Measurements from ENCODE around the gene CCDC43. TPM values are rescaled to one million over a fixed set of nuclear protein-coding genes. Genes with fewer than 3 reads are reported as not detected.
"Not testable (repeated sequence)": the region's sequence is repeated elsewhere in the genome, so short reads cannot be mapped to it uniquely, and the experiment has no call there.

The CCDC43 gene, protein sequence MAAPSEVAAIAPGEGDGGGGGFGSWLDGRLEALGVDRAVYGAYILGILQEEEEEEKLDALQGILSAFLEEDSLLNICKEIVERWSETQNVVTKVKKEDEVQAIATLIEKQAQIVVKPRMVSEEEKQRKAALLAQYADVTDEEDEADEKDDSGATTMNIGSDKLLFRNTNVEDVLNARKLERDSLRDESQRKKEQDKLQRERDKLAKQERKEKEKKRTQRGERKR
- 10 to 100 TPM; 21.4 to 37.5 (median 34.8) TPM for polyA plus RNA-seq (ENCODE audit: insufficient read length in 4 of 4)

DNA sequence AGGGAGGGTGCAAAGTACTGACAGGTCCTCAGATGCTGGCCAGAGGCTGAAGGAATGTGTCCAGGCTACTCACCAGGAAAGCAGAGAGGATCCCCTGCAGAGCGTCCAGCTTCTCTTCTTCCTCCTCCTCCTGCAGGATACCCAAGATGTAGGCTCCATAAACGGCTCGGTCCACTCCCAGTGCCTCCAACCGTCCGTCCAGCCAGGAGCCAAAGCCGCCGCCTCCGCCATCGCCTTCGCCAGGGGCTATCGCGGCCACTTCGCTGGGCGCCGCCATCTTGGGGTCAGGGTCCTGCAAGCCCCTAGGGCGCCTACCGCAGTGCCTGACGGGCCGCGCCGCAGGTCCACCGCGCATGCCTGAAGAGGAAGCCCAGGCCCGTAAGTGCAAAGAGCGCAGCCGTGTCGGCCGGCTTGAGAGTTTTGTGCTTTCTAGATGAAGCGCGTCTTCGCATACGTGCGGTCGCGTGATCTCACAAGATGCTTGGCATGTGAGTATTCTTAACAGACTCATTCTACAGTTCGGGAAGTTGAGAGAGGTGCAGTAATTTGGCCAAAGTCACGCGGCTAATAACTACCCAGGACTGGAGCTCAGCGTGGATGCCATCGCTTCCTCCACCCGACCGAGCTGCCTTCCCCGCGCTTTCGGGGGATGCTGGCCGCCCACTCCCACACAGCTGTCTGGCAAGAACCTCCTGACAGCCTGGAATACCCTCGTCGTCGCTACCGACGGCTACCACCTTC, at the start of gene CCDC43:
Gene CCDC43, minus strand, starts transcription at position 300 of the 741 bp plus-strand sequence. Its CDS starts 23 bp downstream, at position 277.
- peak; percentile 74 to 79 (median 75) for DNase-seq (ENCODE audit: low read depth in 4 of 4, low spot score in 3 of 4)

DNA sequence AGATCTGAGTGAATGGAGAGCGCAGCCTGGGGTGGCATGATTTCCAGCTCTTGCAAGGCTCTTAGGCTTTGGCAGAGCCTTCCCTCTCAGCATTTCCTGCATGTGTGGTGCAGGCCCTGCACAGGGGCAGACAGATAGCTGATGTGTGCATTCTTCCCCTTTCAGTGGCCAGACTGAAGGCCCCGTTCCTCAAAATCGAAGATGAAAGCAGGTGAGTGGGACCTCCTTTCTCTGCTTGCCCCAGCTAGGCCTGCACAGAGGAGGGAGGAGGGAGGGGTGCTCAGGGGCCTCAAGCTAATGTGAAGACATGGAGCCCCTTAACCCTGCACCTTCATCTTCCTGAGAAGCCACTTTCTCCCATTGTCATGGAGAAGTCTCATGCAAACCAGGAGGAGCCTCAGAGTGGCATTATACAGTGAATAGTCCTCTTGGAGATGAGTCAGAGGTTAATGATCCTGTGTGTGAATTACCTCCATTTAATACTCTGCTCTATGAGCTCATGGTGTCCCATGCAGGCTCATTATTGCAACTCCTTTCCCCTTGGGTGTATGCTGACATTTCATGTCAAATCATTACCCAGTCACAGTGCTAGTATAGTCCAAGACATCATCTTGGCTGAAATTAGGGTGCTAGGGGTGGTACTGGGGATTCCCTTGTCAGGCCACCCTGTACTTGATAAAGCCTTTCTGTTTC, 48.8 kb upstream of the CCDC43 start:
- no peak for DNase-seq (ENCODE audit: low read depth in 4 of 4, low spot score in 3 of 4)

DNA sequence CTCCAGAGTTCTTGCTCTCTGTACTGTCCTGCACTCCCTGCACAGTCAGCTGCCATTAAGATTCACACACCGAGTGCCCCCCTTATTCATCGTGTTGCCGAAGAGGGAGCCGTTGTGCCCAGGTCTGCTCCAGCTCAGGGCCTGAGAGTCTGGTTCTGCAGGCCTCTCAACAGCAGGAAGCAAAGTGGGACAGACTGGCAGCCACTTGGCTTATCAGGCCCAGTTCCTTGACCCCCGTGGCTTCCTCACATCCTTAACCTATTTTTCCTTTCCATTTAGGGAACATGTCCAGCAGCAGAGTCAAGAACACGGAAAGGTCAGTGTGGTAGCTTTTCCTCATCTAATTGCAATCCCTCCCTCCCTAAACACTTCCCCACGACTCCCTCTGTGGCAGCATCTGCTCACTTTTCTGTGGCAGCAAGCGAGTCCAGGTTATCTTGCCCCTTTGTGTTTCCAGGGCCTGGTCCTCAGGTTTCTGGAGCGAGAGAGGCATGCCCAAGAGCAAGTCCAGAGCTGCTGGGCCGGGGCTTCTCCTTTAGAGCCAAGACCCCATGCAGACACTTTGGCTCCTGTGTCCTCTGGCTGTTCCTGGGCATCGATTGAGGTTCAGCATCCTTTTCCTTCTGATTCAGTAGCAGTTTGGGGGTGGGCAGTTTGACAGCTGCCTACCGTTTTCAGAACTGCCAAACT, 47.1 kb upstream of the CCDC43 start:
- no peak for DNase-seq (ENCODE audit: low read depth in 4 of 4, low spot score in 3 of 4)

DNA sequence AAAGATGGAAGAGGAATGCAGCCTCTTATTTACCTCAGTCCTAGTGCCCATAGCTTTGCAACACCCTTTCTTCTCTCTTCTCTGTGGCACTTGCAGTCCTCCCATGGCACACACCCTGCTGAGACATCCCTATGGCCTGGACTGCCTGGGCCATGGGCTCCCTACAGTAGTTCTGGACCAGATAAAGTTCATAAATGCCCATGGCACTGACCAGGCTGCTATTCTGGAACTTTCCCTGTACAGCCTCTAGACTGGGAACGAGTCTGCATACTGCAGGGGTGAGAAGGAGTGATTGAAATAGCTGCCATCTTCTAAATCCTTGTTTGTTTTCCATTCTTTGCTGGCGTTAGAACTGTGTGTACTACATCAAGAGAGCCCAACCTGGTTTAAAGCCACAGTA, 44.7 kb upstream of the CCDC43 start:
- no peak for DNase-seq (ENCODE audit: low read depth in 4 of 4, low spot score in 3 of 4)

DNA sequence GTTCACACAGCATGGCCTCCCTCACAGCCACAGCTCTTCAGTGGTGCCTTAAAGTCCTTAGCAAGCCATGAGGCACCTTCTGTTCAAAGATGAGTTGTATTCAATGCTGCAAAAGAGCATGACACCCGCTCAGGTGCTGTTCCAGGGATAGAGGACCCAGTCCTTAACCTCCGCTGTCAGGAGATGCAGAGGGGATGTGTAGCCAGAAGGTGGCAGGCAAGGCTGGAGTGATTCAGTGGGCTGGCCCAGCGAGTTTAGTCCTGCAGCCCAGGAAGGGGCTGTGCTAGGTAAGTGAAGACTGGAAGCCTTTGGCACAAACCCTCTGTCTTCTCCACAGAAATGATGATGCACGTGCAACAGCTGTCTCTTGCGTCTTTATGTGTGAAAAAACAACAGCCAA, 44.2 kb upstream of the CCDC43 start:
- DNase-seq (ENCODE audit: low read depth in 4 of 4, low spot score in 3 of 4): no peak

DNA sequence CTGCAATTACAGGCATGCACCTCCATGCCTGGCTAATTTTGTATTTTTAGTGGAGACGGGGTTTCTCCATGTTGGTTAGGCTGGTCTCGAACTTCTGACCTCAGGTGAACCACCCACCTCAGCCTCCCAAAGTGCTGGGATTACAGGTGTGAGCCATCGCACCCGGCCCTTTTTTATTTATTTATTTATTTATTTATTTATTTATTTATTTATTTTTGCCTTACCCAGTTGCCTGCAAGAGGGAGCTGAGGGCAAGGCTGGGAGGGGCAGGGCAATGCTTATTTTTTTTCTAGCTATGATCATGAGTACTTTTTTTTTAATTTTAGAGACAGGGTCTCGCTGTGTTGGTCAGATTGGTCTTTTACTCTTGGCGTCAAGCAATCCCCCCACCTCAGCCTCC, 36.5 kb upstream of the CCDC43 start:
- DNase-seq (ENCODE audit: low read depth in 4 of 4, low spot score in 3 of 4): not testable (repeated sequence)

DNA sequence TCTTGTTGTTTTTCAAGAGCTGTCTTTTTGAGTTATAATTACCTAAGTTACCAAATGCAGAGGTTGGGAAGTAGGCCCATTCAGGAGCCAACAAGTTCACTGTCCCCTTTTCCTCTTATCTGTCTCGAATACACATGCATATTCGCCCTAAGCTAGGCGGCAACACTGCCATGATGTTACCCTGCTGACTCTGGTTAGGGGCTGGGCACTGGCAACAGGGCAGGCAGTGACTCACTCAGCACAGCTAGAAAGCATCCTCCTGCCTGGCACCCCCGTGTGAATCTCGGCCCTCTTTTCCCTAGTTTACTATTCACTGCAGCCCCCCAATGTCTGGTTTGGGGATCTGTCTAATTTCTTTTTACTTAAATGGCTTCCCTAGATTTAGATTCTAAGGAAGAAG, 32.7 kb upstream of the CCDC43 start:
- DNase-seq (ENCODE audit: low read depth in 4 of 4, low spot score in 3 of 4): no peak

DNA sequence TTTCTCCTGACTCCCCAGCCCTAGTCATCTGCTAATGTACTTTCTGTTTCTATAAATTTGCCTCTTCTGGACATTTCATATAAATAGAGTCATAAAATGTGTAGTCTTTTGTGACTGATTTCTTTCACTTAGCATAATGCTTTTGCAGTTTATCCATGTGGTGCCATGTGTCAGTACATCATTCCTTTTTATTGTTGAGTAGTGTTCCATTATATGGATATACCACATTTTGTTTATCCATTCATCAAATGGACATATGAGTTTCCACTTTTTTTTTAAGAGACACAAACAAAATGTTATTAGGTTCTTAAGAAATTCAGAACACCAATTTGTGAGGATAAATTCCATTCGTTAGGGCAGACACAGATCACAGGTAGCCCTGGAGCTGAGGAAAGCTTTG, 29.9 kb upstream of the CCDC43 start:
- DNase-seq (ENCODE audit: low read depth in 4 of 4, low spot score in 3 of 4): no peak

DNA sequence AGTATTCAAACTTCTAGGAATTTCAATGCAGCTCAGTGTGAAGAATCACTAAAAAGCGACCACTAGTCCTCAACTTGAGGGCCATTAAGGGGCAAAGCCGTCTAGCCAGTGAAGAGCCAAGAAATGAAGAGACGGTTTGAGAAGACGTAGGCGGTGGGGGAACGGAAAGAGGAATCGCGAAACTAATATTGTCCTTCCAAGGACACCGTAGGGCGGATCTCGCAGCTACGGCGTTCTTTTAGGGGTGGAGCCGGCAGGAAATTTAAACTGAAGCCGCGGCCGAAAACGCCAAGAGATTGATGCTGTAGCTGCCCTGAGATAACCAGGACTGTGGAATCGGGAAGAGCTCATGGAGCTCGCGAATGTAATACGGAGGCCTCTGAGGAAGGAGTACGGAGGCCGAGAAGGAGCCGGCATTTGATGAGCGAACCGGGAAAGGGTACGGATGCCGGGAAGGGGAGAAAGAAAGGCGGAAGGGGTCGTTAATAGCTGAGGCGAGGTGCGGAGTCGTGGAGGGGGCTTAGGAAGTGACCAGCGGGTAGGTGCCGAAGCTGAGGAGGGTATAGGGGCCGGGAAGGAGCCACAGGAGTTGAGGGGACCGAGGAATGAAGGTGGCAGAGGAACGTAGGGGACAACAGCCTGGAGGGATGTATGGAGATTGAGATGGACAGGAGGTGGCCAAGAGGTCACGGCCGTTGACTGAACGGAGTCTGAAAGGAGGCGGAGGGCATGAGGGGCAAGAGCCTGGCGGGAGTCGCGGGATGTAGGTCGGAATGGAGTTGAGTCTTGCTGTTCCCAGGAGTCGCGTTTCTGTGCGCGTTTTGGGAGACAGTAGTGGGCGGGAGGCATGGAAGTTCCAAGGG, 19.1 kb upstream of the CCDC43 start, which contains the start of gene DBF4B:
Gene DBF4B, plus strand, starts transcription at position 265 of the 863 bp plus-strand sequence. Its CDS starts 156 bp downstream, at position 421.
- DNase-seq (ENCODE audit: low read depth in 4 of 4, low spot score in 3 of 4): peak; percentile 86 to 92 (median 88)

DNA sequence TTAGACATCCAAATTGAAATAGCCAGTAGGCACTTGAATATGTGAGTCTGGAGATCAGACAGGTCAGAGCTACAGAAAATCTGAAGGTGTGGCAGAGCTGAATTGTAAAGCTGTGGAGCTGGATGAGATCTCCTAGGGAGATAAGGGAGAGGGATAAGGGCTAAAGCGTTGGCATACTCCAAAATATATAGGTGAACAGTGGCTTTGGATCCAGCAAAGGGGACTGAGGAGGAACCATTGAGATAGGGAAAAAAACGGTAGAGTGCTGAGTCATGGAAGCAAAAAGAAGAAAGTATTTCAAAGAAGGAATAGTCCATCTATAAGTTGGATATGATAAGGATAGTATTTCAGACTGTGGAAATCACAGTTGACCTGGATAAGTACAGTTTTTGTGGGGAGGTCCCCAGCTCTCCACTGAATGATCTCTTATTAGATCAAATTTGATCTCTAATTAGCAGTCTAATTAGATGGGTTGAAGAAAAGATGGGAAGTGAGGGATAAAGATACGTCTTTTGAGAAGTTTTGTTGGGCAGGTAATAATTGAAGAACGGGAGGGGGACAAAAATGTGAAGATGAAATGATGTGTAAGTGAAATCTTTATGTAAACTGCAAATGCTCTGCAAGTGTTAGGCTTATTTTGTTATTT, 18.3 kb upstream of the CCDC43 start:
- DNase-seq (ENCODE audit: low read depth in 4 of 4, low spot score in 3 of 4): no peak

DNA sequence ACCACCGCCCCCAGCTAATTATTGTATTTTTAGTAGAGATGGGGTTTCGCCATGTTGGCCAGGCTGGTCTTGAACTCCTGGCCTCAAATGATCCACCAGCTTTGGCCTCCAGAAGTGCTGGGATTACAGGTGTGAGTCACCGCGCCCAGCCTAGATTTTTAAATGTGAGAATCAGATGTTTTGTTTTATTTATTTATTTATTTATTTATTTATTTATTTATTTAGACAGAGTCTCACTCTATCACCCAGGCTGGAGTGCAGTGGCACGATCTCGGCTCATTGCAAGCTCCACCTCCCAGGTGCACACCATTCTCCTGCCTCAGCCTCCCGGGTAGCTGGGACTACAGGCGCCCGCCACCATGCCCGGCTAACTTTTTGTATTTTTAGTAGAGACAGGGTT, 10.7 kb upstream of the CCDC43 start:
- not testable (repeated sequence) for DNase-seq (ENCODE audit: low read depth in 4 of 4, low spot score in 3 of 4)

DNA sequence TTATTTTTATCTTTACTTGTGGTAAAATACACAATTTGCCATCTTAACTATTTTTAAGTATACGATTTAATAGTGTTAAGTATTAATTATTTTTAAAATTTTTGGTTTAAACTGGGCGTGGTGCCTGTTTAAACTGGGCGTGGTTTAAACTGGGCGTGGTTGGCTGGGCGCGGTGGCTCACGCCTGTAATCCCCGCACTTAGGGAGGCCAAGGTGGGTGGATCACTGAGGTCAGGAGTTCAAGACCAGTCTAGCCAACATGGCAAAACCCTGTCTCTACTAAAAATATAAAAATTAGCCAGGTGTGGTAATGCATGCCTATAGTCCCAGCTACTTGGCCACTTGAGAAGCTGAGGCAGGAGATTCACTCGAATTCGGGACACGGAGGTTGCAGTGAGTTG, 4.0 kb upstream of the CCDC43 start:
- no peak for DNase-seq (ENCODE audit: low read depth in 4 of 4, low spot score in 3 of 4)

DNA sequence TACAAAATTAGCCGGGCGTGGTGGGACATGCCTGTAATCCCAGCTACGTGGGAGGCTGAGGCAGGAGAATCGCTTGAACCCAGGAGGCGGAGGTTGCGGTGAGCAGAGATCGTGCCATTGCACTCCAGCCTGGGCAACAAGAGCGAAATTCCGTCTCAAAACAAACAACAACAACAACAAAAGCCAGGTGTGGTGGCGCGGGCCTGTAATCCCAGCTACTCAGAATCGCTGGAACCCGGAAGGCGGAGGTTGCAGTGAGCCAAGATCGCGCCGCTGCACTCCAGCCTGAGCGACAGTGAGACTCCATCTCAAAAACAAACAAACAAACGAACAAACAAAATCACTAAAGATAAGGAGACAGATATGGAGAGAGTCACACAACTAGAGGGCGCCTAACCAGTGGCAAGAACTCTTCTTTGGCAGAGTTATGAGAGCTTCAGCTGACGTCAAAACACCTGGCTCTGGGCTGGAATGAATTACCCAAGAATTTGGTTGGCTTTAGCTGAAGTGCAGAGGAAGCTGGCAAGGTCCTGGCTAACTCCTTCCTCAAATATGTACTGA, 1.2 kb upstream of the CCDC43 start:
- not testable (repeated sequence) for DNase-seq (ENCODE audit: low read depth in 4 of 4, low spot score in 3 of 4)

DNA sequence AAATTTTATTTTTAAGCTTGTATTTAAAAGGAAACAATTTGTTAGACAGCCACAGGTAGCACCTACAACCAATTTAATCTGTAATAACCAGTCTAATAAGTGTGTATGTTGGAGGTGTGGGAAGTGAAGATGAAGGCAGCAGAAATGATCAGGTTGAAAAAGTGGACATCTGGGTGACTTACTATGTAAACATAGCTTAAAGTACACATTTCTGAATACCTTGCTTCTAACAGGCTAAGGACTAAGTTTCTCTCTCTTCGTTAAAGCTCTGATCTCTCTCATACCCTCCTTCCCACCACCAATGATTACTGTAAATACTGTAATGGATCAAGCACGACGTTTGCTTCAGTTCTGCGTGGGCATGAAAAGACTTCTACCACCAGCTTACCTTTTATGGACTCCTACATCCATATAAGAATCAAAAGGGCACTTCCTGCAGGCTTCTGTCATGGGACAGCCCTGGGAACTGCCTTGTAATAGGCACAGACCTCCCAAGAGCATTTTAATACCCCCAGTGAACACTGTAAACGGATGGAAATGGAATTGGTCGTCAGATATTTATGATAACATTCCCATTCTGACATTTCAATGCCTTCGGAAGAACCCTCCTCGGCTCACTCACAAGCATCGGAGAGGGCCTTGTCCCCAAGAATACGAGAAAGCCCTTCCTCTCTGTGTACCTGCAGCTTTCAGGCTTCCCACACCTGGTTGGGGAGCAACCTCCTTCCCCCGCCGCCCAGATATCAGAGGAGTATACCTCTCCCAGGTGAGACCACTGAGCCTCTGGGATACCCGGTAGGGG, 700 bp downstream of the CCDC43 start:
- no peak for DNase-seq (ENCODE audit: low read depth in 4 of 4, low spot score in 3 of 4)

DNA sequence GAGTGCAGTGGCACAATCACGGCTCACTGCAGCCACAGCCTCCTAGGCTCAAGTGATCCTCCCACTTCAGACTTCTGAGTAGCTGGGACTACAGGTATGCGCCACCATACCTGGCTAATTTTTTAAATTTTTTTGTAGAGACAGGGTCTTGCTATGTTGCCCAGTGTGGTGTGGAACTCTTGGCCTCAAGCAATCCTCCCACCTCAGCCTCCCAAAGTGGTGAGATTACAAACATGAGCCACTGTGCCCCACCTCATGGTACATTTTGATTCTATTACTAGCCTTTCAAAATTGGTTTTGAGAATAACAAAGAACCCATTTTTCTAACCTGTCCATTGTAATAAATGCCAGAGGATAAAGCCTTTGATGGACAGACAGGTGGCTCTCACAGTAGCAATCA, 1.4 kb downstream of the CCDC43 start:
- DNase-seq (ENCODE audit: low read depth in 4 of 4, low spot score in 3 of 4): no peak

DNA sequence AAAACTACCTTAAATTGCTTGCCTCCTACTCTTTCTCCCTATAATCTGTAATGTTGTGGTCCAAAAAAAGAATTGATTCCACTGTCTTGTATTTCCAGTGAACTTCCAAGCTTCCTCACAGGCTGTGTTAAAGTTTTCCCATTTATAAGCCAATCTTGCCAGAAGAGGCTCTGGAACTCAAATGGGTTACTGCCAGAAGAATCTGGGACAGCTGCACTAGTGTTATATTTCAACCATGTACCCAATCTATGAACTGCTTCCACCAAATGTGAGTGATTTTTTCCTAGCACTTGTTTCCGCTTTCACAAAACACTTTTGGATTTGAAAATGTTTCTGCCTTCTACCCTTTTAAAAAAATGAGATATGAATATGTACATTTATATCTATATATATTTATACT, 1.8 kb downstream of the CCDC43 start:
- no peak for DNase-seq (ENCODE audit: low read depth in 4 of 4, low spot score in 3 of 4)

DNA sequence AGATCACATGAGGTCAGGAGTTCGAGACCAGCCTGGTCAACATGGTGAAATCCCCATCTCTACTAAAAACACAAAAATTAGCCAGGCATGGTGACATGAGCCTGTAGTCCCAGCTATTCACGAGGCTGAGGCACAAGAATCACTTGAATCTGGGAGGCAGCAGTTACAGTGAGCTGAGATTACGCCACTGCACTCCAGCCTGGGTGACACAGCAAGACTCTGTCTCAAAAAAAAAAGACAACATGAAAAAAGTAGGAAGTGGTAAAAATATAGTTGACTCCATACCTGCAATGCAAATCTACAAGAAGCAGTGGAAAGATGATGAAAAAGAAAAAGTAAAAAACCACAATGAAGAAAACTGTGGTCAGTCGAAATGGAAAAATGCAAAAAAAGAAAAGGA, 6.3 kb downstream of the CCDC43 start:
- DNase-seq (ENCODE audit: low read depth in 4 of 4, low spot score in 3 of 4): not testable (repeated sequence)

DNA sequence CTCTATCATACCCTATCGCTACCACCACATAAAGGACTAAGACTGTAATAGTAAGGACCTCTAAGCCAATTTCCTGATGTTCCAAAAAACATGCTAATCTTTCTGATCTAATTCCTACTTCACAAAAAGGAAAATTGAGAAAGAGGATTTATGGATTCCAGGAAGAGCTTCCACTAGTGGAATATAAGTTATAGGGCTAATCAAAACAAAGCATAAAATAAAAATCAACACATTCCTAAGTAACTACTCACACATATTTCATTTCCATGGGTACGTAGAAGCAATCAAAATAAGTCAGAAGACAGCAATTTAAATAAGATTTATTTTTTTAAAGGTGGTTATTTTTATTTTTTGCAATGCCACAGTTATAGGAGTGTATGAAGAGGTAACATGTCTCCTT, 12.4 kb downstream of the CCDC43 start:
- no peak for DNase-seq (ENCODE audit: low read depth in 4 of 4, low spot score in 3 of 4)

All from left renal pelvis (tissue), 4 donors.